Retinal pigment epithelial cell (primary cell): Measurements from ENCODE around the gene FAM219B.

ENCODE experiments used
- DNase-seq: peaks from one replicate; pipeline ENCODE4 v3.0.0-alpha.2; 2010; ENCODE audit warnings: low read depth
- H3K4me3 ChIP-seq: 2 replicates; pipeline ENCODE4 v1.5.1; 2011; ENCODE audit warnings: mild to moderate bottlenecking, low read length, control low read depth, moderate library complexity
- CTCF ChIP-seq: conservative IDR thresholded peaks from 2 replicates; pipeline ENCODE4 v1.5.1; 2011; ENCODE audit warnings: low read depth, low read length, control low read depth, inconsistent platforms

Gene FAM219B

GRCh38 chr15:74857082-74857655, 49.5 kb downstream of the FAM219B start:
- H3K4me3 ChIP-seq: no peak overlapping the region
- TF ChIP-seq CTCF: no peak
- DNase-seq: no peak

GRCh38 chr15:74856537-74856936, 50.1 kb downstream of the FAM219B start:
- H3K4me3 ChIP-seq: no peak overlapping the region
- no peak for DNase-seq
- no peak for TF ChIP-seq CTCF

- TF ChIP-seq CTCF: no peak
- no peak overlapping the region for H3K4me3 ChIP-seq
- no peak for DNase-seq
Measured at GRCh38 chr15:74855857-74856256, 50.8 kb downstream of the FAM219B start.

- no peak for TF ChIP-seq CTCF
- H3K4me3 ChIP-seq: no peak overlapping the region
- DNase-seq: no peak
Measured at GRCh38 chr15:74854453-74855022, 52.1 kb downstream of the FAM219B start.

GRCh38 chr15:74851960-74852359, 54.7 kb downstream of the FAM219B start:
- TF ChIP-seq CTCF: no peak
- H3K4me3 ChIP-seq: no peak overlapping the region
- DNase-seq: no peak

GRCh38 chr15:74850393-74850792, 56.3 kb downstream of the FAM219B start:
- no peak overlapping the region for H3K4me3 ChIP-seq
- no peak for TF ChIP-seq CTCF
- DNase-seq: no peak
